ENCODE data around the gene IFNA21.
"Not testable (repeated sequence)": the region's sequence is repeated elsewhere in the genome, so short reads cannot be mapped to it uniquely, and the experiment has no call there.

GRCh38 chr9:21202105-21202504 is 35.6 kb upstream of the IFNA21 start, which contains the start of gene IFNA7:
- TF ChIP-seq CTCF, EZH2phosphoT487 (IDR thresholded peaks at IDR 0.05; ENCODE audit: low read length): not testable (repeated sequence)

Measured in MM.1S (cell line).